ENCODE measurements around the gene THYN1. TPM values are rescaled to one million over a fixed set of nuclear protein-coding genes. Genes with fewer than 3 reads are reported as not detected.

THYN1 gene
- total and polyA plus RNA-seq, 2 donors from 2014 or later, result 32.2 to 74.0 TPM

GRCh38 chr11:134237557-134237922 lies 15.6 kb downstream of the THYN1 start:
- no peak overlapping the region for H3K27ac ChIP-seq (ENCODE audit: low read depth in 2 of 2, low read length in 2 of 2)
- peaks cover 0 to under 1% (median 0%) of the 10 kb centered on the region in 3 donors for H3K4me1 ChIP-seq (ENCODE audit: control insufficient read depth in 2 of 3, insufficient read depth in 2 of 3, low read depth in 1 of 3, low read length in 3 of 3)
- peaks cover 3 to 31% (median 17%) of the 10 kb centered on the region in 3 donors for H3K36me3 ChIP-seq (ENCODE audit: control insufficient read depth in 2 of 3, insufficient read depth in 3 of 3, low read length in 3 of 3)
- TF ChIP-seq CTCF (IDR thresholded peaks at IDR 0.05; ENCODE audit: borderline replicate concordance, extremely low read depth, insufficient read depth), result no peak
- no peak overlapping the region for H3K4me3 ChIP-seq (ENCODE audit: low read length in 3 of 3)
- intact Hi-C loops (cut with DNase I), result no loop called here
- no peaks in the 10 kb centered on the region for H3K27me3 ChIP-seq (ENCODE audit: control insufficient read depth, insufficient read depth, low read length)
- peak in 1 of 5 donors; percentile 11 for DNase-seq
- no peak for FAIRE-seq
- H3K9ac ChIP-seq (ENCODE audit: low read length in 3 of 3), result no peak overlapping the region
- H3K9me3 ChIP-seq (ENCODE audit: control insufficient read depth in 2 of 3, insufficient read depth in 1 of 3, low read length in 3 of 3), result no peaks in the 10 kb centered on the region

- FAIRE-seq, result no peak
- Histone ChIP-seq H3K27me3 (ENCODE audit: control insufficient read depth, insufficient read depth, low read length) (no peaks in the 10 kb centered on the region), H3K4me1 (ENCODE audit: control insufficient read depth in 2 of 3, insufficient read depth in 2 of 3, low read depth in 1 of 3, low read length in 3 of 3) (peaks cover 0 to 3% (median 0%) of the 10 kb centered on the region in 3 donors), H3K27ac (ENCODE audit: low read depth in 2 of 2, low read length in 2 of 2) (no peak overlapping the region), H3K9me3 (ENCODE audit: control insufficient read depth in 2 of 3, insufficient read depth in 1 of 3, low read length in 3 of 3) (no peaks in the 10 kb centered on the region), H3K36me3 (ENCODE audit: control insufficient read depth in 2 of 3, insufficient read depth in 3 of 3, low read length in 3 of 3) (peaks cover 3 to 31% (median 14%) of the 10 kb centered on the region in 3 donors), H3K9ac (ENCODE audit: low read length in 3 of 3) (no peak overlapping the region), H3K4me3 (ENCODE audit: low read length in 3 of 3) (no peak overlapping the region)
- no peak for DNase-seq
- TF ChIP-seq CTCF (IDR thresholded peaks at IDR 0.05; ENCODE audit: borderline replicate concordance, extremely low read depth, insufficient read depth), result no peak
- intact Hi-C loops (cut with DNase I), result no loop called here
Observed at GRCh38 chr11:134236834-134237556, 16.2 kb downstream of the THYN1 start.

GRCh38 chr11:134235399-134235798 lies 17.8 kb downstream of the THYN1 start:
- no peak overlapping the region for H3K9ac ChIP-seq (ENCODE audit: low read length in 3 of 3)
- H3K9me3 ChIP-seq (ENCODE audit: control insufficient read depth in 2 of 3, insufficient read depth in 1 of 3, low read length in 3 of 3), result no peaks in the 10 kb centered on the region
- peaks cover 0 to 3% (median under 1%) of the 10 kb centered on the region in 3 donors for H3K4me1 ChIP-seq (ENCODE audit: control insufficient read depth in 2 of 3, insufficient read depth in 2 of 3, low read depth in 1 of 3, low read length in 3 of 3)
- no peak overlapping the region for H3K27ac ChIP-seq (ENCODE audit: low read depth in 2 of 2, low read length in 2 of 2)
- no peak for TF ChIP-seq CTCF (IDR thresholded peaks at IDR 0.05; ENCODE audit: borderline replicate concordance, extremely low read depth, insufficient read depth)
- H3K4me3 ChIP-seq (ENCODE audit: low read length in 3 of 3), result no peak overlapping the region
- FAIRE-seq (no peak), DNase-seq (no peak)
- H3K27me3 ChIP-seq (ENCODE audit: control insufficient read depth, insufficient read depth, low read length), result no peaks in the 10 kb centered on the region
- intact Hi-C loops (cut with DNase I), result no loop called here
- H3K36me3 ChIP-seq (ENCODE audit: control insufficient read depth in 2 of 3, insufficient read depth in 3 of 3, low read length in 3 of 3), result peaks cover 3 to 21% (median 9%) of the 10 kb centered on the region in 3 donors

Data from kidney (tissue), 14 donors.